ENCODE results near the gene JPH2.
"Not testable (repeated sequence)": the region's sequence is repeated elsewhere in the genome, so short reads cannot be mapped to it uniquely, and the experiment has no call there.

The JPH2 gene

GRCh38 chr20:44211177-44212039 is 24.4 kb upstream of the JPH2 start:
- peak; percentile 33 for DNase-seq

DNA sequence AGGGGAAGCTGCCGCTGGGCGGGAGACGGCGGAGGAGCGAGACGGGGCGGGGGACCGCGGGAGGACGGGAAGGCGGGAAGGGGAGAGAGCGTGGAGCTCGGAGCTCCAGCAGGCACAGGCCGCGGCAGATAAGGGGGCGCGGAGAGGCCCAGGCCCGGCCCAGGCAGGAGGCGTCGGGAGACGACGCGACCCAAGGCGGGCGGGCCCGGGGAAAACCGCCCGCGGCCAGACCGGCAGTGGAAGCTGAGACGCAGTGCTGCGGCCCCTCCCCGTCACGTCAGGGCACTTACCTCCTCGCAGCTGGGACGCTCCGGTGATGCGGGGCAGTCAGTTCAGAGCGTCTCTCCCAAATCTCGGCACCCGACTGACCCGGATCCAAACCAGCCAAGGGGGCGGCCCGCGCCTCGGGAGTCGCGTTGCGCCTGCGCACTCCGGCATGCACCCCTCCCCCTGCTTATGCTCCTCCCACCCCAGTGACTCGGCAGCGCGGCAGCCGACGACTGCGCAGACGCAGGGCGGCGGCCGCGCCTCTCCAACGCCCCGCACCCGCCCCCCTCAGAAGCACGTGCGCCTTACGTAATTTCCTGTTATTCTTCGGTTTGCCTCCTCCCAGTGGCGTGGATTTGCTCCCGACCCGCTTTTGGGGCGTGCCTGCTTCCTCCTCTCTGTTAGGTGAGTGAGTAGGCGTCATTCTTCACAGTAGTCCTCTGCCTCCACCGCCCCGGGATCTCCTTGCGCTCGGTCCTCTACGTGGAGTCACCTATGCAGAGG is 23.6 kb upstream of the JPH2 start, which contains the start of gene OSER1:
Gene OSER1, minus strand, starts transcription at position 366 of the 771 bp plus-strand sequence. CDS start 3,814 bp downstream, outside the sequence.
- peak; percentile 97 for DNase-seq

DNA sequence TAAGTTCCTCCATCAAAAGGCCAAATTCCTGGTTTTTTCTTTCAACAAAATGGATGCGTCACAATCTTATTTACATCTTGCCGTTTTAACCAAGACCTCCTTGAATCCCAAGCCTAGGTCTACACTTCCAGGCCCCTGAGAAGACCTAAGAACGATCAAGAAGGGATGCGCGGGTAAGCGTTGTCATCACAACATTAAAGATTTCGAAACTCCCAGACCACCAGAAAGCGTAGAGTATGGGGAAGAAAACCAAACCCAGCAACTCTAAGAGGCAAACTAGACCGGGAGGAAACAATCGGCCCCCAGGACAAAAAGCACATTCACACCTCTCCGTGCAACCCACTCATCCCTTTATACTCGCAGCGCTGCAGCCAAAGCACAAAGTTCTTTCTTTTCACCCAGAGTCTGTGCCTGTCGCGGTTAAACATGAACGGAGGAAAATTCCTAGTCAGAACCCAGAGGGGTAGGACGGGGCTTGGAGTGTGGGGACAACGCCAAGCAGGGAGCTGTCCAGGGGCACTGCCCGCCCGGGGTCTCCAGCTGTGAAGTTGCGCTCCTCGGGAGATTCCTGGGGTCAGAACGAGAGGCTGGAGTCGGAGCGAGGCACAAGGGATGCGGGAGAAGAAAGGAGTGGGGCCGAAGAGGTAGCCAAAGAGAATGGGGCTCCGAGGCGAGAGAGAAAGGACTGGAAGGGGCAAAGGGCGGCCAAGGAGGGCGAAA is 22.9 kb upstream of the JPH2 start:
- DNase-seq: no peak

GRCh38 chr20:44208770-44209169 is 21.8 kb upstream of the JPH2 start:
- no peak for DNase-seq

- DNase-seq: no peak
These were observed 21.2 kb upstream of the JPH2 start for GRCh38 chr20:44208165-44208564.

DNA sequence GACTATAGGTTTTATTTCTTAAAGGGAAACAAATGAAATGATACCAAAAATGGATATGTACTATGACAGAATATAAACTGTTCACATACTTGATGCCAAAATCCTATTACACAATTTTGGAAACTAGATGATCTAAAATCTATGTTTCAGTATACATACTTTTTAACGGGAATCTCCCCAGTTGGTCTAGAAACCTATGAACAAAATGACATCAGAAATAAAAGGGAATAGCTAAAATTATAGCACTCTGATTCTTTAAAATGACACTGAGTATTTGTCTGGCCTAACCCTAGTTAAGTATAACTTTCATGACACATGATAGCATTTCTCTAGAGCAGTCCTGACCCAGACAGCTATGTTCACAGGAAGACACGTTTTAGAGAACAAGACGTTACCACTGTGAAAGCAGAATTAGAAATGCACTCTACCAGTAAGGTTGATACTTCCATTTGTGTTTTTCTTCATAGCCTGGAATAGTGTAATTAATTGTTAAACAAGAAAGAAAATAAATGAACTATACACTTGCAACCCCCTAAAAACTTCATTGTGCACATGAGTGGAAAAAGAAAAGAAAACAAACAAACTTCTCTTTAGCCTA is 20.2 kb upstream of the JPH2 start:
- DNase-seq: no peak

GRCh38 chr20:44206132-44206531 is 19.1 kb upstream of the JPH2 start:
- DNase-seq: no peak

- no peak for DNase-seq
These were observed 17.8 kb upstream of the JPH2 start for GRCh38 chr20:44204832-44205215.

DNA sequence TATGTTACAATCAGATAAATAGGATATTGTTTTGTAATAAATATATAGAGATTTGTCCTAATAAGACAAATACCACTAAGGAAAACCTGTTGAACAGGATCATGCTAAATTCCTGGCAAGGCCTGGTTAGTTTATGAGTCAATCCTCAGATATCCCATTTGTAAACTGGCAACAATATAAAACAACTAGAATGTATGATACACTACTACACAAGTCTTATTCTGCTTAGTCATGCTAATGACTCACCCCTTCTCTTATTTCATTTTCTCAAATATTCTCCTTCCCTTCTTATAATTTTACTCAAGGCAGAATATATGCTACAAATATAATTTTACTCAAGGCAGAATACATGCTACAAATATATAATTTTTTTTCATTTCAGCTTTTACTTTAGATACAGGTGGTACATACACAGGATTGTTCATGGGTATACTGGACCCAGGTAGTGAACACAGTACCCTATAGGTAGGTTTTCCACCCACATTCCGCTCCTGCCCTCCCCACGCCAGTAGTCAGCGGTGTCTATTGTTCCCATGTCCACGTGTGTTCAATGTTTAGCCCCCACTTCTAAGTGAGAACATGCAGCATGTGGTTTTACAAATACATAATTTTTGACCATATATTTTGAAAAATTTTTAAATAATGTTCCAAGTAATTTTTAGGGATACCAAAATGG is 17.3 kb upstream of the JPH2 start:
- peak; percentile 53 for DNase-seq

- no peak for DNase-seq
These were observed 16.2 kb upstream of the JPH2 start for GRCh38 chr20:44203161-44203560.

- no peak for DNase-seq
These were observed 14.0 kb upstream of the JPH2 start for GRCh38 chr20:44200983-44201382.

- DNase-seq: no peak
These were observed 13.4 kb upstream of the JPH2 start for GRCh38 chr20:44200371-44200770.

DNA sequence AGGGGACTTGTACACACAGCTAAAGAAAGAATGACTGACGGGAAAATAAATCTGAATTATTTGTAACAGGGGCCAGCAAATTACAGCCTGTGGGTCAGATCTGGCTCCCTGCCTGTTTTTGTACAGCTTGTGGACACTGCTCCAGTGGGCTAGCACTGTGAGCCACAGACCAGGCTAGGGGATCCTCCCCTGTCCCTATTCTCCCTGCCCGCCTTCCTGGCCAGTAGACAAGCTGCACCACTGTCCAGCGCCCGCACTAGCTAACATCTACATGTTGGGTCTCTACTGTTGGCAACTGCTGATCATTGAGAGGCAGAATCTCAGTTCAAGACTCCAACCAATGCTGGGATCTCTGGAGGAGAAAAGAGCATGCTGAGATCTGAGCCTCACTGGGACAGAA is 12.9 kb upstream of the JPH2 start:
- DNase-seq: no peak

DNA sequence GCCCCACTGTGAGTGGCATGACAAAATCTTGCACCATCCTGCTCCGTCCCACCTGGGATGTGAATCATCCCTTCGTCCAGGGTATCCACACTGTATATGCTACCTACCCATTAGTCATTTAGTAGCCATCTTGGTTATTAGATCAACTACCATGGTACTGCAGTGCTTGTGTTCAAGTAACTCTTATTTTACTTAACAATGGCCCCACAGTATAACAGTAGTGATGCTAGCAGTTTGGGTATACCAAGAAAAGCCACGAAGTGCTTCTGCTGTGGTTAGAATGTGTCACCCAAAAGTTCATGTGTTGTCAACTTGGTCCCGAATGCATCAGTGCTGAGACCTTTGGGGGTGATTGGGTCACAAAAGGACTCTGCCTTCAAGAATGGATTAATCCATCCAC is 11.9 kb upstream of the JPH2 start:
- no peak for DNase-seq

DNA sequence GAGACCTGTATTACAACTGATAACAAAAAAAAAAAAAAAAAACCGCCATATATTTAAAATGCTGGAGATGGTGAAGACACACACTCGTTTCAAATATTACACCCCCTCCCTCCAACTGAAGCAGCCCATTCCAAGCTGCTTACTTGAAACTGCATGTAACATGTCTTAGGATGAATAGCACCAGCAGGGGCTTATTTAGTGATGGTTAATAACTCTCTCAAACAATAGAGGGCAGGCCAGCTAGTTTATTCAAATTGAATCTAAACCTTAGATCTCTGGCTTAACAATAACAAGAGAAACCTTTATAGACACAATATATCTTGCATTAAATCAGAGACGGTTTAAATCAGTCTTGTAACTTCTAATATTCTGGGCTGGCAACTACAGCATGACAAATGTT is 9.3 kb upstream of the JPH2 start:
- no peak for DNase-seq

- peak; percentile 34 for DNase-seq
These were observed 8.6 kb upstream of the JPH2 start for GRCh38 chr20:44195605-44196004.

DNA sequence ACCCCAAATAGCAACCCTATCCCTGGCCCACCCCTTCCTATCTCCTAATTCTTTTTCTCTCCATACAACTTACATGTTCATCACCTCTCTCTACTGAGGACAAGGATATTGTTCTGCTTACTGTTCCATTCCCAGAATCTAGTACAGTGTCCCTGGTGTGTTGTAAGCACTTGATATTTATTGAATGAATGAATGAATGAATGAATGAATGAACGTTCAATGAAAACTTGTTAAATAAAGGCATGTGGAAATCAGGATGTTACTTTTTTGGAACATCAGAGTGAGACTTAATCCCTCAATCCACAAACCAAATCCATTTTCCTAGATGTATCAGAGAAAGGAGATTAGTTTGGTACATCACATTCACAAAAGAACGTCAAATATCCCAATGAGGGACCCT is 6.8 kb upstream of the JPH2 start:
- no peak for DNase-seq

DNA sequence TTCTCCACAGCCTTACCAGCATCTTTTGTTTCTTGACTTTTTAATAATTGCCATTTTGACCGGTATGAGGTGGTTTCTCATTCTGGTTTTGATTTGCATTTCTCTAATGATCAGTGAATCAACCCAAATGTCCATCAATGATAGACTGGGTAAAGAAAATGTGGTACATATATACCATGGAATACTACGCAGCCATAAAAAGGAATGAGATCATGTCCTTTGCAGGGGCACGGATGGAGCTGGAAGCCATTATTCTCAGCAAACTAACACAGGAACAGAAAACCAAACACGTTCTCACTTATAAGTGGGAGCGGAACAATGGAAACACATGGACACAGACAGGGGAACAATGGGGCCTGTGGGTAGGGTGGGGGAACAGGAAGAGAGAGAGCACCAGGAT is 4.7 kb upstream of the JPH2 start:
- not testable (repeated sequence) for DNase-seq

GRCh38 chr20:44190197-44190852 is 3.3 kb upstream of the JPH2 start:
- peak; percentile 70 for DNase-seq

- DNase-seq: no peak
These were observed 1.8 kb upstream of the JPH2 start for GRCh38 chr20:44188752-44189151.

DNA sequence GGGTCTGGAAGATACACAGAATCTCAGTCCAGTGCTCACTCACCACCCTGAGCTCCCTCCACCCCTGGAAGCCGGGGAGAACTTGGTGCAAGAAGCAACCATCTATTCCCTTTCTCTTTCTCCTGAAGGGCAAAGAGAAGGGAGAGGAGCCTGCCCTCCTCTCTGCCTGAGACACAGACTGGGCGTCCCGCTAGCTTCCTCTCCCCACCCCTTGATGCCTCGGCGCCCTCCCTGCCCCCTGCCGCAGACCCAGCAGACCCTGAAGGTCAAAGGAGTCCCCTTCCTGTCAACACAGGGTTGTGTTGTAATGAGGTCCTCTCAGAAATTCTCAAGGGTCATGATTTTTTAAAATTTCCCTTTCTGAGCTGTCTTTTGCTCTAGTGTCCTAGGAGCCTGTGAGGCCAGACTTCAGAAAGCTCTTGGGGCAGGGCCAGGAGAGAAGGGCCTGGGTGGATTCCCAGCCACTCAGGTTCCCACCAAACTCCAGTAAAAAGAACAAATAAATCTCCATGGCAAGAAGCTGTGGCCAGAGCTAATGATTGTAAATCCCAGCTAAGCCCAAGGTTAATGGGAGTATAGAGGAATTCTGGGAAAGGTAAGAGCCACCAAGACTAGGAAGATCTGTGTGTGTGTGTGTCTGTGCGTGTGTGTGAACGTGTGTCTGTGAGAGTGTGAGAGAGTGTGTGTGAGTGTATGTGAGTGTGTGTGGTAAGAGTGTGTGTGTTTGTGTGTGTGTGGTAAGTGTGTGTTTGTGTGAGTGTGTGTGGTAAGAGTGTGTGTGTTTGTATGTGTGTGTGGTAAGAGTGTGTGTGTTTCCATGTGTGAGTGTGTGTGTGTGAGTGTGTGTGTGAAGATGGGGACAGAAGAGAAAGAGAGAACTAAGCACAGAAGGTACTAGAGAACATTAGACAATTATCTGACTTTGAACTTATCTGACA is 1.1 kb upstream of the JPH2 start:
- DNase-seq: no peak
